Measurements from ENCODE around the gene NCAPG2. TPM values are rescaled to one million over a fixed set of nuclear protein-coding genes. Genes with fewer than 3 reads are reported as not detected.
"Not testable (repeated sequence)": the region's sequence is repeated elsewhere in the genome, so short reads cannot be mapped to it uniquely, and the experiment has no call there.

NCAPG2 gene
- total RNA-seq, 1 experiment from 2014 or later: 67.3 TPM

GRCh38 chr7:158672975-158673374 lies 31.6 kb downstream of the NCAPG2 start:
- POLR2A ChIA-PET: no interaction called here
- TF ChIP-seq, protein P1, sequence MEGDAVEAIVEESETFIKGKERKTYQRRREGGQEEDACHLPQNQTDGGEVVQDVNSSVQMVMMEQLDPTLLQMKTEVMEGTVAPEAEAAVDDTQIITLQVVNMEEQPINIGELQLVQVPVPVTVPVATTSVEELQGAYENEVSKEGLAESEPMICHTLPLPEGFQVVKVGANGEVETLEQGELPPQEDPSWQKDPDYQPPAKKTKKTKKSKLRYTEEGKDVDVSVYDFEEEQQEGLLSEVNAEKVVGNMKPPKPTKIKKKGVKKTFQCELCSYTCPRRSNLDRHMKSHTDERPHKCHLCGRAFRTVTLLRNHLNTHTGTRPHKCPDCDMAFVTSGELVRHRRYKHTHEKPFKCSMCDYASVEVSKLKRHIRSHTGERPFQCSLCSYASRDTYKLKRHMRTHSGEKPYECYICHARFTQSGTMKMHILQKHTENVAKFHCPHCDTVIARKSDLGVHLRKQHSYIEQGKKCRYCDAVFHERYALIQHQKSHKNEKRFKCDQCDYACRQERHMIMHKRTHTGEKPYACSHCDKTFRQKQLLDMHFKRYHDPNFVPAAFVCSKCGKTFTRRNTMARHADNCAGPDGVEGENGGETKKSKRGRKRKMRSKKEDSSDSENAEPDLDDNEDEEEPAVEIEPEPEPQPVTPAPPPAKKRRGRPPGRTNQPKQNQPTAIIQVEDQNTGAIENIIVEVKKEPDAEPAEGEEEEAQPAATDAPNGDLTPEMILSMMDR (IDR thresholded peaks at IDR 0.05; ENCODE audit: insufficient read depth in 1 of 2, low read depth in 1 of 2, low read length in 1 of 2, severe bottlenecking in 1 of 2, unreplicated experiment in 1 of 2): no peak
- H3K36me3 ChIP-seq (ENCODE audit: control insufficient read depth, insufficient read depth, low read length): no peaks in the 10 kb centered on the region; the same call in 1 of the 2 replicates
- no peak overlapping the region for H3K4me3 Mint-ChIP-seq (ENCODE audit: unreplicated experiment)
- DNase-seq: no peak
- BruUV-seq (replicated peaks): no TSS peak
- H3K4me1 Mint-ChIP-seq (ENCODE audit: low read depth, unreplicated experiment): no peaks in the 10 kb centered on the region
- H3K27me3 Mint-ChIP-seq (ENCODE audit: insufficient read depth, unreplicated experiment): no peaks in the 10 kb centered on the region
- no peak overlapping the region for H3K27ac Mint-ChIP-seq (ENCODE audit: unreplicated experiment)
- intact Hi-C loops (cut with micrococcal nuclease; ENCODE audit: unreplicated experiment): no loop called here
- H3K36me3 Mint-ChIP-seq (ENCODE audit: insufficient read depth, unreplicated experiment): peaks cover 62% of the 10 kb centered on the region
- CTCF ChIA-PET: no interaction called here
- no peaks in the 10 kb centered on the region for H3K9me3 ChIP-seq
- no peaks in the 10 kb centered on the region for H3K4me1 ChIP-seq
- H3K4me3 ChIP-seq (ENCODE audit: low read depth, low read length): no peak overlapping the region
- no peaks in the 10 kb centered on the region for H3K9me3 Mint-ChIP-seq (ENCODE audit: unreplicated experiment)
- H3K27me3 ChIP-seq (replicated peaks; ENCODE audit: control insufficient read depth, insufficient read depth, low read length): no peaks in the 10 kb centered on the region

DNA sequence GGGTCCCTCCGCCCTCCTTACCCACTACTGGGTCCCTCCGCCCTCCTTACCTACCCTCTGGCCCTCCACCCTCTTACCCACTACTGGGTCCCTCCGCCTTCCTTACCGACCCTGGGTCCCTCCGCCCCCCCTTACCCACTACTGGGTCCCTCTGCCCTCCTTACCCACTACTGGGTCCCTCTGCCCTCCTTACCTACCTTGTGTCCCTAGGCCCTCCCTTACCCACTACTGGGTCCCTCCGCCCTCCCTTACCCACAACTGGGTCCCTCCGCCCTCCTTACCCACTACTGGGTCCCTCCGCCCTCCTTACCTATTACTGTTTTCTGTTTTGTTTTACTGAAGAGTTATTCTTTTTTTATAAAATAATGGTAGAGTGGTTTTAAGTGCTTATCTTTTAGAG lies 36.5 kb downstream of the NCAPG2 start:
- CTCF ChIA-PET; intact Hi-C loops (cut with micrococcal nuclease; ENCODE audit: unreplicated experiment); H3K9me3 Mint-ChIP-seq (ENCODE audit: unreplicated experiment); POLR2A ChIA-PET; H3K4me3 Mint-ChIP-seq (ENCODE audit: unreplicated experiment); H3K4me3 ChIP-seq (ENCODE audit: low read depth, low read length); H3K36me3 ChIP-seq (ENCODE audit: control insufficient read depth, insufficient read depth, low read length); BruUV-seq (replicated peaks); H3K27me3 ChIP-seq (replicated peaks; ENCODE audit: control insufficient read depth, insufficient read depth, low read length); H3K27me3 Mint-ChIP-seq (ENCODE audit: insufficient read depth, unreplicated experiment); H3K4me1 ChIP-seq; H3K4me1 Mint-ChIP-seq (ENCODE audit: low read depth, unreplicated experiment); DNase-seq; H3K9me3 ChIP-seq; H3K27ac Mint-ChIP-seq (ENCODE audit: unreplicated experiment): not testable (repeated sequence)
- H3K36me3 Mint-ChIP-seq (ENCODE audit: insufficient read depth, unreplicated experiment): peaks cover 59% of the 10 kb centered on the region

DNA sequence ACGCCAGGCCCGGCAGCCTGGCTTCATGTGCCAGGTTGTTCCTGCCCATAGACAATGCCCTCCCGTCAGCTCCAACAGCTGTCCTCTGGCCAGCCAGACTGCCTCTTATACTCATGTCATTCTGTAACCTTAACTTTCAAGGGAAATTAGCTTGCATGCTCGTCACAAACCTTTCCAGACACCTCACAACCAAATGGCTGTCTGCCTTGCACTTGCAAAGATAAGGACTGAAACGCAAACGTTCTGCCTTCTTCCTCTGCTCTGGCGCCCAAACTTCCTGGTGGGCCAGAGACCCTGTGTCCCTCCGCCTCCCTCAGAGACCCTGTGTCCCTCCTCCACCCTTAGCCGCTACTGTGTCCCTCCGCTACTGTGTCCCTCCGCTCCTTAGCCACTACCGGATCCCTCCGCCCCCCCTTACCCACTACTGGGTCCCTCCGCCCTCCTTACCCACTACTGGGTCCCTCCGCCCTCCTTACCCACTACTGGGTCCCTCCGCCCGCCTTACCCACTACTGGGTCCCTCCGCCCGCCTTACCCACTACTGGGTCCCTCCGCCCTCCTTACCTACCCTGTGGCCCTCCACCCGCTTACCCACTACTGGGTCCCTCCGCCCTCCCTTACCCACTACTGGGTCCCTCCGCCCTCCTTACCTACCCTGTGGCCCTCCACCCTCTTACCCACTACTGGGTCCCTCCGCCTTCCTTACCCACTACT lies 37.5 kb downstream of the NCAPG2 start:
- H3K9me3 Mint-ChIP-seq (ENCODE audit: unreplicated experiment); BruUV-seq (replicated peaks); H3K27me3 ChIP-seq (replicated peaks; ENCODE audit: control insufficient read depth, insufficient read depth, low read length); intact Hi-C loops (cut with micrococcal nuclease; ENCODE audit: unreplicated experiment); CTCF ChIA-PET; H3K27me3 Mint-ChIP-seq (ENCODE audit: insufficient read depth, unreplicated experiment); H3K4me3 ChIP-seq (ENCODE audit: low read depth, low read length); H3K9me3 ChIP-seq; H3K4me3 Mint-ChIP-seq (ENCODE audit: unreplicated experiment); H3K4me1 ChIP-seq; H3K4me1 Mint-ChIP-seq (ENCODE audit: low read depth, unreplicated experiment); DNase-seq; POLR2A ChIA-PET; H3K27ac Mint-ChIP-seq (ENCODE audit: unreplicated experiment); H3K36me3 ChIP-seq (ENCODE audit: control insufficient read depth, insufficient read depth, low read length): not testable (repeated sequence)
- peaks cover 57% of the 10 kb centered on the region for H3K36me3 Mint-ChIP-seq (ENCODE audit: insufficient read depth, unreplicated experiment)

DNA sequence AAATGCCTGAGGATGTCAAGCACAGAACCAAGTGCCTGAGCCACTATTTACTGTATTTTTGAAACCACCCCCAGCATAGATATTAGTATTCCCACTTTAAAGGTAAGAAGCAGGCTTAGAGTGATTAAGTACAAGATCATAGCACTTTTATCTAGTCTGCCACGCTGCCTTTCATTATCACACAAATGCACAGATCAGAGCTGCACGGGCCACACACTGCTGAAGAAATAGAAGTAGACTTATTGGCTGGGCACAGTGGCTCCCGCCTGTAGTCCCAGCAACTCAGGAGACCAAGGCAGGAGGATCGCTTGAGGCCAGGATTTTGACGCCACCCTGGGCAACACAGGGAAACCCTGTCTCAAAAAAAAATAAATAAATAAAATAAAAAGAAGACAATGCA lies 38.2 kb downstream of the NCAPG2 start:
- H3K4me3 Mint-ChIP-seq (ENCODE audit: unreplicated experiment): no peak overlapping the region
- TF ChIP-seq, protein P1 (IDR thresholded peaks at IDR 0.05; ENCODE audit: insufficient read depth in 1 of 2, low read depth in 1 of 2, low read length in 1 of 2, severe bottlenecking in 1 of 2, unreplicated experiment in 1 of 2): no peak
- no peaks in the 10 kb centered on the region for H3K27me3 ChIP-seq (replicated peaks; ENCODE audit: control insufficient read depth, insufficient read depth, low read length)
- H3K9me3 ChIP-seq: no peaks in the 10 kb centered on the region
- H3K27me3 Mint-ChIP-seq (ENCODE audit: insufficient read depth, unreplicated experiment): no peaks in the 10 kb centered on the region
- POLR2A ChIA-PET: no interaction called here
- CTCF ChIA-PET: no interaction called here
- BruUV-seq (replicated peaks): no TSS peak
- H3K4me1 ChIP-seq: no peaks in the 10 kb centered on the region
- H3K4me3 ChIP-seq (ENCODE audit: low read depth, low read length): no peak overlapping the region
- H3K9me3 Mint-ChIP-seq (ENCODE audit: unreplicated experiment): no peaks in the 10 kb centered on the region
- intact Hi-C loops (cut with micrococcal nuclease; ENCODE audit: unreplicated experiment): no loop called here
- peaks cover 56% of the 10 kb centered on the region for H3K36me3 Mint-ChIP-seq (ENCODE audit: insufficient read depth, unreplicated experiment)
- no peak for DNase-seq
- no peaks in the 10 kb centered on the region for H3K36me3 ChIP-seq (ENCODE audit: control insufficient read depth, insufficient read depth, low read length)
- no peak overlapping the region for H3K27ac Mint-ChIP-seq (ENCODE audit: unreplicated experiment)
- no peaks in the 10 kb centered on the region for H3K4me1 Mint-ChIP-seq (ENCODE audit: low read depth, unreplicated experiment)

Data from Caco-2 (cell line).